NCI-H2171 (cell line): ENCODE data around the gene CCKAR.
"Not testable (repeated sequence)": the region's sequence is repeated elsewhere in the genome, so short reads cannot be mapped to it uniquely, and the experiment has no call there.

Experiments used
- DNase-seq: peaks from one replicate; lab custom pipeline; 2025; lab: John Stamatoyannopoulos, UW

CCKAR gene, protein sequence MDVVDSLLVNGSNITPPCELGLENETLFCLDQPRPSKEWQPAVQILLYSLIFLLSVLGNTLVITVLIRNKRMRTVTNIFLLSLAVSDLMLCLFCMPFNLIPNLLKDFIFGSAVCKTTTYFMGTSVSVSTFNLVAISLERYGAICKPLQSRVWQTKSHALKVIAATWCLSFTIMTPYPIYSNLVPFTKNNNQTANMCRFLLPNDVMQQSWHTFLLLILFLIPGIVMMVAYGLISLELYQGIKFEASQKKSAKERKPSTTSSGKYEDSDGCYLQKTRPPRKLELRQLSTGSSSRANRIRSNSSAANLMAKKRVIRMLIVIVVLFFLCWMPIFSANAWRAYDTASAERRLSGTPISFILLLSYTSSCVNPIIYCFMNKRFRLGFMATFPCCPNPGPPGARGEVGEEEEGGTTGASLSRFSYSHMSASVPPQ

DNA sequence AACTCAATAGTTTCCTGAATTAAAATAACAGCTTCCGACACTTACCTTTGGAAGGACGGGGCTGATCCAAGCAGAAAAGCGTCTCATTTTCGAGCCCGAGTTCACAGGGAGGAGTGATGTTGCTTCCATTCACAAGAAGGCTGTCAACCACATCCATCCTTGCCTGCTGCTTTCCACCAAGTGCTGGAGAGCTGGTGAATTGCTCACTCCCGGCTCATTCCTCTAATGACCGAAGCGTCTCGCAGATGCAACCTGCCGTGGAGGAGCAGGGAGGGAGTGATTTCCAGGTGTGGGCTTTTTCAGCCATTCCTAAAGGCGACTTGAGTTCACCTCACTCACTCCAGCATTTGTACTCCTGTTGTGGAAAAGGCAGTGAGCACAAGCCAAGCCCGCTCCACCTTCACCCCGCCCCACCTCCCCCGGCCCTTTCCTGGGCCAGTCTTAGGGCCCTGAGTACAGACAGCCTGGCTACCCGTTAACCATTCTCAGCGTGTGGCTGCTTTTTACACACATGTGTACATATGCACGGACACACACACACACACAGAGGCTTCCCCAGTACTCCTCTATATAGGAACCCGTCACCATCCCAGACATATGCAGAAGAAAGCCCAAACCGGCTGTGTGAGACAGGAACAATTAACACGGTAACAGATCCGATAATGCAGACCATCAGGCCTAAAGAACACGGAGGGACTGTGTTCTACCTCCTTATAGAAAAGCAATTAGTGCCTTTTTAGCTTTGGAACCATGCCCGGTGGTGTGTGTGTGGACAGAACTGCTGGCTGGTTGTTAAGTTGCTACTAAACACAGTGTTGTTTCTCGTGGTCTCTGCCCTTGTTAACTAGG is at the start of gene CCKAR:
Gene CCKAR (minus strand): TSS at position 374 of the 849 bp plus-strand sequence. CDS start 217 bp downstream, at position 157.
- DNase-seq: no peak

DNA sequence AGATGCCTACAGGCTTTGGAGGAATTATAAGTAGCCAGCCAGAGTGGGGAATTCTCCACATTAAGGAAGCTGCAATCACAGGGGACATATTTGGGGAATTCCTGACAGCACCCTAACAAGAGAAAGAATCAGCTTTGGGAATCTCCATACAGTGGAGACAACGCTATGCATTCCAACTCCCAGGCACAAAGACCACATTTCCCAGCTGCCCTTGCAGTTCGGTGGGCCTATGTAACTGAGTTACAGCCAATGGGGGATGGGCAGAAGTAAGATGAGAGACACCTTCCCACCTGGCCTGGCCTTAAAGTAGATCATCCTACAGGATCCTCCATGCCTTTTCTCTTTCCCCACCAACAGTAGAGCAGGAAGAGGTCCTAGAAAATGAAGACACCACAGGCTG is 43.4 kb upstream of the CCKAR start:
- no peak for DNase-seq

DNA sequence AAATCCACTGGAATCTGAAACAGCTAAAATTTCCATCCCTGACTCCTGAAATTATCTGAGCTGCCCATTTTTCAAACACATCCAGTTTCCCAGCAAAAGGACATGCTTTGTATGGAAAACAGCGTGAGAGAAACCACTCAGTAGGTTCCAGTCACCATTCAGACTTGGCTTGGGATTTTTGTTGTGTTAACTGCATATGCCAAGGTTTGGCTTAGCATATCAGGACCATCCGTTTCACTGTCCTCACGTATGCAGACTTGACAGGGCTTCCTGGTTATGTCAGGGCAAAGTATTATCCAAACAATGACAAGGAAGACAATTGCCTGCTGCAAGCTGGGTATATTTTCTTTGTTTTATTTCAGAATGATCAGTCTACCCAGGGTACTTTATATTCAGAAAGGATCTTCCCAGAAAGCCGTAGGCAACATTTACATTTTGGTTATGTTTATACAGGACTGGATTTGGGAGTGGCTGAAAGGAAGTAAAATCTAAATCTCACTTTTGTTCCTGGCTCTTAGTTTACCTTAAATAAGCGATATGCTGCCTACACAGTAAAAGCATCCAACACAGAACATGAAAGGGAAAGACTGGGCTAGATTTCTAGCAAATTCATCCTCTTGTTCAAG is 41.3 kb upstream of the CCKAR start:
- DNase-seq: no peak

DNA sequence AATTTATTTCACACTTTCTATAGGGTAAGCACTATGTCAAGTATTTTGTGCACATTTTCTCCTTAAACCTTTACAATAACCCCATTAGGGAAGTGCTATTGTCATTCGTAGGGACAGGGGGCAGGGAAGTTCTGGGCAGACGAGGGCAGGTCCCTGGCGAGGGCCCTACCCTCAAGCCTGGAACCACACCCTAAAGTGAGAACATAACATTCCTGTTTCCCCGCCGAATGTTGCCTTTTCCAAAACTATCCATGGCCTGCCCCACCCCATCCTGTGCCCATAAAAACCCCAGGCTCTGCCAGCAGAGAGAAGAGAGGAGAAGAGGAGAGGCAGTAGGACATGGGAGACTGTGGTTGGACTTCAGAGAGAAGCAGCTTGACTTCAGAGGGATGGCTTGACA is 39.8 kb upstream of the CCKAR start:
- no peak for DNase-seq

DNA sequence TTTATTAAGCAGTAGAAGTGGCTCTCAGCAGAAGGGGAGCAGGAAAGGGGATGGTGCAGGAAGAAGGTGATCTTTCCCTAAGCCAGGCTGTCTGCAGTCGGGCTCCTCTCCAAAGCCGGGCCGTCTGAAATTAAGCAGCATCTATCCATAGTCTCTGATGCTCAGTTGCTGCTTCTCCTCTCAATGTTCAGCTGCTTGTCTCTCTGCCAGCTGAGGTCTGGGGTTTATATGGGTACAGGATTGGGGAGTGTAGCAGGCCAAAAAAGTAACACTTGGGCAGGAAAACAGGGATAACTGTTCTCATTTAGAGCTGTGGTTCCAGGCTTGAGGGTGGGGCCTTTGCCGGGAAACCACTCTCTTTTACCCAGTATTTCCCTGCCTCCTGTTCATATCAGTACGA is 39.2 kb upstream of the CCKAR start:
- DNase-seq: no peak

DNA sequence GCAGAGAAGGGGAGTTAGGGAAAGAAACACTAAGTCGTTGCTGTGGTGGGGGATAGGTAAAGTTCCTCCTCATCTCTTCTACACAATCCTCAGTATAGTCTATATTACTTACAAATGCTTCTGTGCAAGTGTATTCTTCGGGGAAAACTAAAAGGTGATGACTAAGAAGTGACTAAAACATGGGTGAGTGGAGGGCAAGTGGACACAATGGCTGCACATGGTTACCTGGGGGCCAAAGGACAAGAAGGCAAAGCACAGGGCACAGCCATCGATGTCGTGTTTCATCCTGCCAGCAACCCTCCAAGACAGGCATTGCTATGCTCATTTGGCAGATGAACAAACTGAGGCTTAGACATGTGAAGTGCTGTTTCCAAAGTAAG is 35.5 kb upstream of the CCKAR start:
- DNase-seq: no peak

DNA sequence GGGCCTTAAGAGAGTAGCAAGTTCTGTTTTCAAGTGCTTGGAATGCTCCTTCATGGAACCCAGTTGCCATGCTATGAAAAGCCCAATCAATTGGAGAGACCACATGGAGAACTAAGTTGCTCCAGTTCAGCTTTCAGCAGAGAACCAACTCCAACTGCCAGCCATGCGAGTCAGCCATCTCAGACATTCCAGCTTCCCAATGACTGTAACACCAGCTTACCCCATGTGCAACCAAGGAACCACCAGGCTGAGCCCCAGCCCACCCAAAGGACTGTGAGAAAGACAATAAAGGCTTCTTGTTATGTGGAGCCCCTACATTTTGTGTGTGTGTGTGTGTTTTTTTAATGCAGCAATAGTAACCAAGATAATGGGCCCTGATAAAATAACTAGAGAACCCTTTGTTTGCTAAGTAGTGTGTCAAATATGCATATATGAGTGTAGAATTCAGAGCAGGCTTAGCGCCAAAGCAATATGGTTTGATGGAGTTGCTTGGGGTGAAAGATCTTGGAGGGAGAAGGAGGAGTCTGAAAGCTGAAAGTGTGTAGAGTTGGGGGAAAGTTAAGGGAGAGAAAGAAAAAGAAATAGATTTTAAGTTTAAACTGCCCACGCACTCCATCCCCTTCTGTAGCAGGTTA is 35.0 kb upstream of the CCKAR start:
- DNase-seq: no peak

DNA sequence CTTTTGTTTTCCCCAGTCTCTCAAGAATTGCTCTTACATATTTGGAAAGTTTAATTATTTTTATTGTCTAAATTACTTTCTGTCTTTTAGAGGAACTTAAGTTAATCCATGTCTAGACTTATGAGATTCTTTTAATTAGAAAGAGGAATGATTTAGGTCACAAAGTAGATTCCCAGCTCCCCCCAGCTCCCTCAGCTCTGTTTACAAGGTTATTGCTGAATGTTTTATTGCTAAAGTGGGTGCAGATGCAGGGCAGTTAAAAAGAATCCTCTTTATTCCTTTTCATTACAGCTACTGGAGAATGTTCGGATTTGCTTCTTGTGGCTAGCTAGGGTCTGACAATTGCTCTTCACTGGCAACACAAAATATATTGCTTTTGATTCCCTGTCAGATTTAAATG is 33.7 kb upstream of the CCKAR start:
- DNase-seq: no peak

DNA sequence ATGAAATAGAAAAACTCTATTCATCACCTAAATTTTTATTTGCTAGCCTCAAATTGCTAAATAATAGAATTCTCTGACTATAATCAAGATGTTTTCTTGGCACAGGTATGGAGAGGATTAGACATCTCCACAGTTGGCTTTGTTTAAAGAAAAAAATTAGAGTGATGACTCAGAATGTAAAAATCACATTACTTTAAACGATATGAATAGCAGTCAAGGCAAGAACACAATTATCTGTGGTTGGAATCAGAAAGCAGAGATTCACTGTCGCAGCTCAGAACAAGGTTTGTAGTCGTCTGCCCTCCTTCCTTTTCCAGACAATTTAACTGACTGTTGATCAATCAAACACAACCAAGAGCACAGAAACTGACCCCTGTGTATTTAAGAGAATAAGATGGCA is 32.2 kb upstream of the CCKAR start:
- no peak for DNase-seq

DNA sequence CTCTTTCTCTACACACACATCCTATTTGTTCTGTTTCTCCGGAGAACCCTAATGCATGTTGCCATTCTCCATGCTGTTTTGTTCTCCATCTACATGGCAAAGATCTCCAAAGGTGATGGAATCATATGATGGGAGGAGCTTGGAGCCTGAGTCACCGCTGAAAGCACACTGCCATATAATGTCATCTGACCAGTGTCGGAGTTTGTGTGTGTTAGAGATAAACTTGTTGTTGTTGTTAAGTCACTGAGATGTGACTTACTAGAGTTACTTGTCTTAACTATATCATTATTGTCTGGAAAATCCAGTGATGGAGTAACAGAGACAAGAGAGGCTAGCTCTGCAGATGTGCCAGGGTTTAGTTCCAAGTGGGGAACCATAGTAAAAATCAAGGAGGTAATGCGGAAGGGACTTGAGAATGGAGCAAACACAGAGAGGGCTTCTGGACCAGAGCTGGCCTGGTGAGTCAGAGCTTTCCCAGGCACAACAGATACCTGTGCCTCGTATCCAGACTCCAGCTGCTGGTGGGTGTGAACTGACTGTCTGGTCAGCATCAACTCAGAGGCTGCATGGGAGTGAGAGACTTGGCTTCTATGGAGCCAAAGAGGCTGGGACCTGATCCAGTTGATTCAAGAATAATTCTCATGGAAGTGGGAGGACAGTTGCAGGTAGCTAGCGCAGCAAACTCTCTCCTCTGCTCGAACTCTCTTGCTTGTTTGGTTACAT is 30.6 kb upstream of the CCKAR start:
- DNase-seq: no peak

DNA sequence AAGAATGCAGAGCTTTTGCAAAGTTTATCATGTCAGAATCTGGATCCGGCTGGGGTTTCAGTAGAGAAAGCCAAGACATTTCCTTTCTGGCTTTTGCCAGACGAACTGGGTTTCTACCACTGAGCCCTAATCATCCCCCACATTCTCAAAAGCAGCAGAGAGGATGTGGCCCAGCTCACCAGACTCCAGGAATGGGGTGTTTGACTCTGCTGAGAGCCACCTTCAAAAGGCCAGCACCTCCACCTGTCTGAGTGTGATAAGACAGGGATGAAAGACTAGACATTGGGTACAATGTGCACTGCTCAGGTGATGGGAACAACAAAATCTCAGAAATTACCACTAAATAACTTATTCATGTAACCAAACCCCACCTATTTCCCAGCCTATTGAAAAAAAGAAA is 25.7 kb upstream of the CCKAR start:
- no peak for DNase-seq

DNA sequence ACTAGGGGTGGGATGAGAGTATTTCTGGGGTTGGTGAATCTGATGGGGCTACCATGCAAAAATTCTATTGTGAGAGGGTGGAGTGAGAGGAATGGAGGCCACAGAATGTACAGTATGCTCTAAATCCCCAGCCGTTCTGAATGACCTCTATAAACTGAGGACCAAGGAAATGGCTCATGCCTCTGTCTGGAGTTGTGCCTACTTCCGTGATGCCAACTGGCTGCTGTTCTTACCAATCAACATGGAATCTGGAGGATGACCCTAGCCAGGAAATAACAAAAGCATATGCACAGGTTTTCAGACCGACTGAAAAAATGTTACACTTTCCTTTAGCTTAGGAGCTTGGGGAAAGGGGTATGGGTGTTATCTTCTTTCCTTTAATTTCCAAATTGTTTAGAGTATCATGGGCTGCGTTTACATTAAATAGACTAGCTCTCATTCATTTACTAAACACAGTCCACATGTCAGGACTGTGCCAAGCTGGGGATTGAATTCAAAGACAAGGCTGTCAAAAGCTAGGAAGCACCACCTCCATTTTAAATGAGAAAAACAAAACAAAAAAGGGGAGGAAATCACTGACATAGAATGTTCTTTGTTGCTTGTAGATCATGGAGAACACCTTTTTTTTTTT is 20.2 kb upstream of the CCKAR start:
- no peak for DNase-seq

DNA sequence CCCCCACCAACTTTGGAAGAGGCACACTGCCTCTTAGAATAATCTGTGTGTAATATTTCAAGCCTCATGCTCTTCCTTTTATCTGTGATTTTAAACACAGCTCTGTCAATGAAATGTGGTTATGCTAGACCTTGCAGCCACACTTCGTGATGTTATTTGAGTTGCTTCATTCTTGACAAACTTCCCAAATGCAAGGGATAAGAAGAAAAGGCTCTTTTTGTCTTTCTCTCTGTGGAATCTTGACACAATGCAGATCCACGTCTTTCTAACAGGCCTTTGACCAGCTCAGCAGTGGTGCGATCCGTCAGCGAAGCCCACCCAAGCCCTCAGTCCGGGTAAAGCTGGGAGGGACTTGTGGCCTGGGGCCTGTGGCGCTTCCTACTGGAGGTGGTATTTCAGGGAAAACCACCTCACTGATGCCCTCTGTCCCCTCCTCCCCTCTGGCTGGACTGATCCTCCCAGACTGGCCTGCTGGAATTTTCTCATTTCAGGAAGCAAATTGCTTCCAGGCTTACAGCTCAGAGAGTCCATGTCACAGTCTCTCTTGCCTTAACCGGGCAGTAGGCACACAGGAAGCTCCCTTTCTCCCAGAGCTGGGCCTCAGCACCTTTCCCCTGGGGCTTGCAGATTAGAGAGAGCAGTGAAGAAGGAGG is 19.5 kb upstream of the CCKAR start:
- DNase-seq: no peak

DNA sequence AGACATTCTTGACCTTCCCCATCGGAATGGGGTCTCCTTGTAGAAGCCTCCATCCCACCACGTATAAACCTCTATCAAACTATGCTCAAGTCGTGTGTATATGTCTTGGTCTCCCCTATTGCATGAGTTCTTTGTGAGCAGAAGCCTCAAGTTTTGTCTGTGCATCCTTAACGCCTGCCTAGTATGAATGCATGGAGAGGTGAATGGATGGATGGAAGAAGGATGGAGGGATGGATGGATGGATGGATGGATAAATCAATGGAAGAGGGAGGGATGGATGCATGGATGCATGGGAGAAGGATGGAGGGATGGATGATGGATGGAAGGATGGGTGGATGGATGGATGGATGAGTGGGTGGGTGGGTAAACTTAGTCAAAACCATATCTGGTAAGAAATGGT is 17.0 kb upstream of the CCKAR start:
- no peak for DNase-seq

DNA sequence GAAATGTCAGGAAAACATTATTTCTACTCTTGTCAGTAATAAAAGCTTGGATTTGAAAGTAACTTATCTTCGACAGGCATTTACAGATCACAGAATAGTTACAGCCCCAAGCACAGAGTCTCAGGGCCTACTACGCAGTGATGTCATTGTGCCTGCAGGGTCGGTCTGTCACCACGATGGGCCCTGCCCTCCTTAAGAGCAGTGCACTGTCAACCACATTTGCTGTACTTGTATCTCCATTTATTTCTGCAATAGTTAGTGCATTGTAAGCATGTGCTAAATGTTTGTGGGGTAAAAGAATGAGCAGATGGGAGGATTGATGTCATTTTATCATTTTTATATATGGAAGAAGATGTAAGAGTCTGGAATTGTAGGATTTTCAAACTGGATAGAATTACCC is 13.6 kb upstream of the CCKAR start:
- no peak for DNase-seq

DNA sequence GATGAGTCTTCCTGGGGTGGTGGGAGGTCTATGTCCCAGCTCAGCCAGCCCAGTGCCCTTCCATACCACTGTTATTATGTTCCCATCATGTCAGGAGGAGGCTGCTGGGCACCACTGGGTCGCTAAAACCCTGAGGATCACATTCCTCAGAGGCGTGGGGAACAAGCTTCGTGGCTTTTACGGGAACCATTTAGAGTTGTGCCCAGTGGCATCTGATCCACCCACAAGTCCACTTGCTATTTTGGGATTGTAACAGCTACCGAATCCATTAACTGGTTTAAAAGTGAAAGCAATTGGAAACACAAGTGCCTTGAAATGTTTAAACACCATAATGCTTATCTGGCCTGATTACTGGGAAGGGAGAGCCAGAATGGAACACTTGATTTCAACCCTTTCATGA is 13.1 kb upstream of the CCKAR start:
- no peak for DNase-seq

DNA sequence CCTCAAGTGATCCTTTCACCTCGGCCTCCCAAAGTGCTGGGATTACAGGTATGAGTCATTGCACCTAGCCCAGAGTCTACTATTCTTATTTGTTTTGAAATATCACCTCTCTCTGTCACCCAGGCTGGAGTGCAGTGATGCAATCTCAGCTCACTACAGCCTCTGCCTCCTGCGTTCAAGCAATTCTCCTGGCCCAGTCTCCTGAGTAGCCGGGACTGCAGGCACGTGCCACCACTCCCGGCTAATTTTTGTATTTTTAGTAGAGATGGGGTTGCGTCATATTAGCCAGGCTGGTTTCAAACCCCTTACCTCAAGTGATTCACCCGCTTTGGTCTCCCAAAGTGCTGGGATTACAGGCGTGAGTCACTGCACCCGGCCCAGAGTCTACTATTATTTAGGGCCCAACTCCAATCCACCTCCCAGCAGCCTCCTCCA is 10.3 kb upstream of the CCKAR start:
- not testable (repeated sequence) for DNase-seq

DNA sequence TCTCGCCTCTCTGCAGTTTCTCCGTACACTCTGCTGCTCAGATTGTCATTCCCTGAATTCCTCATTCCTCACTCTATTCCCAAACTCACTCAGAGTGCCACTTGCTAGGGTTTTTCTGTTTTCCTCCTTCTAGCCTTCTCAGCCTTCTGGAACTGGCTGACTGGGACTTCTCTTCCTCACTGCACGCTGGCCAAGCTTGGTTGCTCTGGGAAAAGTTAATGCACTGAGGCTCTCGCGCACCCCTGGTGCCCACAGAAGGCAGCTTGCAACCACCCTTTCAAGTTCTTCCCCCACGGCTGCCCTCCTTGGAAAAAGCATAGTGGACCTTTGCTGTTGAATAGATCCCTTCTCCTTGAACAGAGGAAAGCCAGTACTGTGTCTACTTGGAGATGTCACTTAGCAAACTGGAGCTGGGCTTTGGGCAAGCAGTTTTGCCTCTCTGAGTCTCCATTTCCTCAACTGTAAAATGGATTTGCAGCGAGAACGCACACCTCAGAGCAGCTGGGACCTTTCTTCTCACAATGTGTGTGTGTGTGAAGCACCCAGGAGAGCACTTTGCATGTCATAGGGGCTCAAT is 6.0 kb upstream of the CCKAR start:
- no peak for DNase-seq

DNA sequence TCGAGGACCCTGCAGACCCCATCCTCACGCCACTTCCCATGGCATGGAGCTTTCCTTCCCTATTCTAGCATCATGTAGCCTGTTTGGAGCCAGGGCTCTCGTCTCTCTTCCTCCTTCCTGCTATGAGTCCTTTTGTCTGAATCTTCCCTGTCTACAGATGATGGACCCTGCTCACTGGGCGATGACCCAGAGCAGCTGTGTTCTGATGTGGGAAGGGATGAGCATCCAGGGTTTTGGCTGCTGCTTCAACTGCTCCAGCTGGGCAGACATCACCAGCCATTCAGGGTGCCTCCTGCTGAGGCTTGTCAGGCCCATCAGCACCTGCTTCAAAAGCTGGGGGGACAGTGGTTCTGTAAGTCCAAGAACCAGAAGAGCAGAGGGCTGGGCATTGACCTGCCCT is 3.2 kb upstream of the CCKAR start:
- no peak for DNase-seq

DNA sequence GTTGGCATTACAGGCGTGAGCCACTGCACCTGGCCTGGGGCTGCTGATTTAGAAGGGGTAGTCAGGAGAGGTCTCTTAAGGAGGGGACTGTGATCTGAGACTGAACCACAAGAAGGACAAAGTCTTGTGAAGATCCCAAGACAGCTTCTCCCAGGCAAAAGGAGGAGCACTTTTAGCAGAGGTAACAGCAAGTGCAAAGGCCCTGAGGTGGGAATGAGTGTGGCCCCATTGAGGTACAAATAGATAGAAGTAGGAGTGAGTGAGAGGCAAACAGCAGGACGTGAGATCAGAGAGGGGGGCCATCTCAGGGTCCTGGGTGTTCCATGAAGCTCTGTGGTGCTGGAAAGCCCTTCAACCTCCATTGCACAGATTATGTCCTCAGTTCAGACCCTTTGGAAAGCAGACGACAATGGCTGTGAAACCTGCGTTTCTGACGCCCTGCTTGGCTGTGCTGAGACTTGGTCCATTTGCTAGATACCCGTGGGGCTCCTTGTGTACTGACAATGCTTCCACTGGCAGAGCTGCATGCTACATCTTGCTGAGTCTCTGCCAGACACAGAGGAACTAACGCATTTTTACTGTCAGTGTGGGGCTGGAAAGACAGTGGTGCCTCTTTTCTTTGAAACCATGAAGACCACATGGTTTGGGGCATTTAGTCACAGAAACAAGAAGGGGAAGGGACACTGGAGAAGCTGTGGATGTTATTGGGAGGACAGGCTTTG is 1.3 kb upstream of the CCKAR start:
- no peak for DNase-seq
